Stromal cell of bone marrow (primary cell): ENCODE measurements around the gene TMEM52.

Experiments used
- DNase-seq: peaks from one replicate; pipeline ENCODE4 v3.0.0-alpha.2; 2012; ENCODE audit warnings: low read depth

TMEM52 gene

GRCh38 chr1:1926886-1927660, 8.0 kb upstream of the TMEM52 start:
- no peak for DNase-seq

GRCh38 chr1:1926346-1926811, 7.3 kb upstream of the TMEM52 start:
- DNase-seq, result no peak

GRCh38 chr1:1925437-1926345, 6.6 kb upstream of the TMEM52 start:
- no peak for DNase-seq

- DNase-seq, result no peak
These were observed 5.8 kb upstream of the TMEM52 start for GRCh38 chr1:1924849-1925248.

GRCh38 chr1:1924386-1924785, 5.3 kb upstream of the TMEM52 start:
- DNase-seq, result no peak

- no peak for DNase-seq
These were observed 4.1 kb upstream of the TMEM52 start for GRCh38 chr1:1922956-1923833.

DNA sequence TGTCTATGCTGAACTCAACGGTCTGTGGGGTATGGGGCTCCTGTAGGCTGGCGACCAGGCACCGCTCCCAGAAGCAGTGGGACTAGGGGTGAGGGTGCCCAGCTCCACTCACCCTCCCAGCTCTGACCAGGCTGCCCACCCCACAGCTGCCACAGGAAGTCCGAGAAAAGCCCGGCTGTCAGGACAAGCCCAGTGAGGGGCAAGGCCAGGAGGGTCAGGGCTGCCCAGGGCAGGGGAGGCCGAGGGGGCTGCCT, 3.5 kb upstream of the TMEM52 start:
- DNase-seq, result no peak

- DNase-seq, result no peak
These were observed 3.0 kb upstream of the TMEM52 start for GRCh38 chr1:1921901-1922701.

DNA sequence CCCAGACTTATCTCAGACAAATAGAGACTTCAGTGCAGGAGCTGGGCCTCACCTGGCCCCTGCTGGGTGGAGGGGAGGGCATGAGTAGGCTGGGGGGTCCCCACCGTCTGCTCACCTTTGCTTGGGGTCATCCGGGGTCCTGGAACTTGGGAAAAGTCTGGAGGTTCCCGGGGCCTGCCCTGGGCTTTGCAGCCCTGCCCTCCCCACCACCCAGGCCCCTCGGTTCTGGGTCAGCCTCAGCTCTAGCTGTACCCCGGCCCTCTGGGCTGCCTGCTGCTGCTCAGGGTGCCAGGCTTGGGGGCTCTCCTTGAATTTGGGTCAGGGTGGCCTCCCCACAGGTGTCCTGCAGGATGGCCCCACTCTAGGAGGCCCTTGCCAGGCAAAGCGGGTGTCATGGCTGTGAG, 2.4 kb upstream of the TMEM52 start:
- no peak for DNase-seq

- no peak for DNase-seq
These were observed 1.8 kb upstream of the TMEM52 start for GRCh38 chr1:1920608-1921458.

GRCh38 chr1:1920057-1920607, 1.1 kb upstream of the TMEM52 start:
- DNase-seq, result no peak

- DNase-seq, result peak; percentile 73
These were observed 401 bp upstream of the TMEM52 start for GRCh38 chr1:1919304-1920056.

- no peak for DNase-seq
These were observed 831 bp downstream of the TMEM52 start for GRCh38 chr1:1917995-1918900.

- DNase-seq, result no peak
These were observed 1.6 kb downstream of the TMEM52 start for GRCh38 chr1:1917304-1917976.

DNA sequence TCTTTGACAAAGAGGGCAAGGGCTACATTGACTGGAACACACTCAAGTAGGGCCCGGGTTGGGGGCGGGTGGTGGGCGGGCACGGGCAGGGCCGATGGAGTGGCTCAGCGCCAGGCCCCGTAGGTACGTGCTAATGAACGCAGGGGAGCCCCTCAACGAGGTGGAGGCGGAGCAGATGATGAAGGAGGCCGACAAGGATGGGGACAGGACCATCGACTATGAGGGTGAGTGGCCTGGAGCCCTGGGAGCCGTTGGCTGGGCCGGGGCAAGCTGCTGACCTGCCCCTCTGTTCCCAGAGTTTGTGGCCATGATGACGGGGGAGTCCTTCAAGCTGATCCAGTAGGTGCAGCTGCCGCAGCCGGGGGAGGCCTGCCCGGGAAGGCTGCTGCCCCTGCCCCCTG, 2.2 kb downstream of the TMEM52 start:
- DNase-seq, result no peak

- no peak for DNase-seq
These were observed 2.9 kb downstream of the TMEM52 start for GRCh38 chr1:1915911-1916840.
